Common myeloid progenitor, CD34-positive (primary cell): ENCODE results near the gene NUDT2.
"Not testable (repeated sequence)": the region's sequence is repeated elsewhere in the genome, so short reads cannot be mapped to it uniquely, and the experiment has no call there.

Experiments used
- CTCF ChIA-PET: fragments of 350-600 bp; sonication (Branson Sonifier 250); formaldehyde crosslinking; loops from one replicate; lab custom pipeline; 2021; ENCODE audit warnings: antibody characterized with exemption; lab: Charles Lee
- POLR2A ChIA-PET: fragments of 350-600 bp; sonication (Branson Sonifier 250); formaldehyde crosslinking; loops from one replicate; lab custom pipeline; 2021; ENCODE audit warnings: antibody characterized with exemption; lab: Charles Lee
- DNase-seq, 3 donors: peaks; one replicate each; pipeline versions ENCODE4 v3.0.0 to v3.0.0-alpha.2; 2013
- H3K27ac ChIP-seq, 2 experiments: 1 replicate in 1 of 2; 2 replicates in 1 of 2; pipeline ENCODE4 v1.7.0; 2013; ENCODE audit warnings: inconsistent platforms in 2 of 2, low read length in 2 of 2, mild to moderate bottlenecking in 2 of 2, low read depth in 1 of 2, moderate library complexity in 1 of 2; ENCODE audit not compliant: severe bottlenecking in 2 of 2, insufficient read depth in 1 of 2, poor library complexity in 1 of 2
- H3K27me3 ChIP-seq, 5 experiments: replicated peaks in 2 of 5; 1 replicate in 3 of 5; 2 replicates in 2 of 5; pipeline versions ENCODE4 v1.6.1 to v1.7.0; 2013; ENCODE audit warnings: low read length in 4 of 5, mild to moderate bottlenecking in 2 of 5, moderate library complexity in 2 of 5, inconsistent platforms in 1 of 5; ENCODE audit not compliant: insufficient read depth in 5 of 5, control insufficient read depth in 4 of 5
- H3K36me3 ChIP-seq, 4 experiments: 1 replicate in 2 of 4; 2 replicates in 2 of 4; pipeline versions ENCODE4 v1.6.1 to v1.7.0; 2013; ENCODE audit warnings: low read length in 3 of 4, control low read depth in 1 of 4, mild to moderate bottlenecking in 1 of 4; ENCODE audit not compliant: control insufficient read depth in 4 of 4, insufficient read depth in 4 of 4
- H3K4me1 ChIP-seq, 4 experiments: 1 replicate in 3 of 4; 2 replicates in 1 of 4; pipeline versions ENCODE4 v1.6.1 to v1.7.1; 2013; ENCODE audit warnings: low read length in 3 of 4, mild to moderate bottlenecking in 3 of 4, control low read depth in 1 of 4, inconsistent platforms in 1 of 4, moderate library complexity in 1 of 4; ENCODE audit not compliant: control insufficient read depth in 4 of 4, insufficient read depth in 4 of 4; ENCODE audit errors: control extremely low read depth in 1 of 4
- H3K4me3 ChIP-seq, 7 experiments: 1 replicate in 4 of 7; 2 replicates in 3 of 7; pipeline versions ENCODE4 v1.5.1 to v1.7.0; 2013; ENCODE audit warnings: mild to moderate bottlenecking in 7 of 7, low read length in 6 of 7, moderate library complexity in 6 of 7, inconsistent platforms in 2 of 7, low read depth in 2 of 7, control low read depth in 1 of 7; ENCODE audit not compliant: insufficient read depth in 4 of 7, control insufficient read depth in 1 of 7; ENCODE audit errors: extremely low read depth in 1 of 7
- H3K9me3 ChIP-seq, 5 experiments: 1 replicate in 4 of 5; 2 replicates in 1 of 5; pipeline versions ENCODE4 v1.6.1 to v1.7.1; 2013; ENCODE audit warnings: low read length in 4 of 5, mild to moderate bottlenecking in 2 of 5, inconsistent platforms in 1 of 5, low read depth in 1 of 5, moderate library complexity in 1 of 5; ENCODE audit not compliant: control insufficient read depth in 4 of 5, insufficient read depth in 2 of 5; ENCODE audit errors: control extremely low read depth in 1 of 5
- WGBS: methylation state at CpG from one replicate; pipeline ENCODE4 v1.1.5; 2013; ENCODE audit not compliant: insufficient coverage; 5-methylcytosine and 5-hydroxymethylcytosine counted together

The NUDT2 gene

DNA sequence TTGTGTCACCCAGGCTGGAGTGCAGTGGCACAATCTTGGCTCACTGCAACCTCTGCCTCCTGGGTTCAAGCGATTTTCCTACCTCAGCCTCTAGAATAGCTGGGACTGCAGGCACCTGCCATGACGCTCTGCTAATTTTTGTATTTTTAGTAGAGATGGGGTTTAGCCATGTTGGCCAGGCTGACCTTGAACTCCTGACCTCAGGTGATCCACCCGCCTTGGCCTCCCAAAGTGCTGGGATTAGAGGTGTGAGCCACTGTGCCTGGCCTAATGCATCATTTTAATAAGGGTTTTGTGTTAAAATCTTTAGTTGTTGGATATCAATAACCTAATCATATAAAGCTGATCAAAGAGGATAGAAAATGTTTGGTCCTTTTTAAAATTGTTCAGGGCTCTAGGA lies 21.1 kb upstream of the NUDT2 start:
- DNase-seq, POLR2A ChIA-PET, H3K4me3 ChIP-seq, H3K27ac ChIP-seq, CTCF ChIA-PET, H3K27me3 ChIP-seq, H3K36me3 ChIP-seq, H3K4me1 ChIP-seq, H3K9me3 ChIP-seq: not testable (repeated sequence)
- 100% methylated on average over 2 of the region's 3 CpGs for WGBS

DNA sequence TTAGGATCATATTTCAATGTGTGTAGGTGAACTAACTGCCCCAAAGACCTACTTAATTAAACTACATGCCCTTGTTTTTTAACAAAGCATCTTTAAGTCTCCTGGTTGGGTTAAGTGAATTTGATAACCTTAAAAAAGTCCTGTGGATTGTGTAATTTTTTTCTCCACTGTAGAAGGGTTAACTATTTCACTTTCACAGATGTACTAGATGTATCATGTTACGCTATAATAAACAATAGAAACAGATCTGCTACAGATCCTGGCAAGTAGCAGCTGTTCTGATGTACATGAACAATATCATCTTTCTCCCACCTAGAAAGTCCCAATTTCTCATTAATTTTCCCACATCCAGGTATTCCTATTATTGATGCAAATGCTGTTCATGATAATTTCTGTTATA lies 19.2 kb upstream of the NUDT2 start:
- no peaks in the 10 kb centered on the region for H3K27me3 ChIP-seq
- H3K4me3 ChIP-seq: no peak overlapping the region
- WGBS: 100% methylated on average over 1 of the region's 1 CpG
- H3K36me3 ChIP-seq: peaks cover 0 to 3% (median 0%) of the 10 kb centered on the region in 4 experiments
- ChIA-PET CTCF (no interaction called here), POLR2A (no interaction called here)
- H3K4me1 ChIP-seq: no peaks in the 10 kb centered on the region
- DNase-seq: no peak
- H3K27ac ChIP-seq: no peak overlapping the region
- H3K9me3 ChIP-seq: no peaks in the 10 kb centered on the region

DNA sequence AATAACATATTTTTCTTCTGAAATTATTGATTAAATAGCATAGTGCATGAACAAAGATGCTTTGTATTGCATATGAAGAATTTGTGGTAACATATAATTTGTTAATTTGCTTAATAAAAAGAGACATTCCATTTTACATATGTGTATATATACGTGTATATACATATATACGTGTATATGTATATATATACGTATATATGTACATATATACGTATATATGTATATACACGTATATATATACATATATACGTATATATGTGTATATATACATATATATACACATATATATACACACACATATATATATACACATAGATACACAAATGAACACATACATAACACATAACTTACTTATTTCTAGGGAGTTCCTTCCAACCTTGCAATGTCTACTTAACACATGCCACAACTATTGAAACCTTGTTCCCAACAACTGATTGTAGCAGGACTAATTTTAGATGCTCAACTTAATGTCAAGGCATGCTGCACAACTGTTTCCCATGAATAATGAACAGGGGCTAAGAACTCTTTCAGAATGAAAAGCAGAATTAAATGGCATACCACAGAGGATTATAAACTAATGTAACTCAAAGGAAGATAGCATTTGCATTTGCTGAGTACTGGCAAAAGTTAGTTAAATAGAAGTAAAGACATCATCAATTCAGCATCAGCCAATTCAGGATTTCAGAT lies 17.7 kb upstream of the NUDT2 start:
- H3K4me3 ChIP-seq: no peak overlapping the region
- H3K9me3 ChIP-seq: no peaks in the 10 kb centered on the region
- DNase-seq: no peak
- no peaks in the 10 kb centered on the region for H3K27me3 ChIP-seq
- H3K4me1 ChIP-seq: no peaks in the 10 kb centered on the region
- no CpG with 5 or more reads among the region's 6 CpGs for WGBS
- H3K36me3 ChIP-seq: peaks cover 0 to 3% (median 0%) of the 10 kb centered on the region in 4 experiments
- H3K27ac ChIP-seq: no peak overlapping the region
- ChIA-PET CTCF (no interaction called here), POLR2A (no interaction called here)

DNA sequence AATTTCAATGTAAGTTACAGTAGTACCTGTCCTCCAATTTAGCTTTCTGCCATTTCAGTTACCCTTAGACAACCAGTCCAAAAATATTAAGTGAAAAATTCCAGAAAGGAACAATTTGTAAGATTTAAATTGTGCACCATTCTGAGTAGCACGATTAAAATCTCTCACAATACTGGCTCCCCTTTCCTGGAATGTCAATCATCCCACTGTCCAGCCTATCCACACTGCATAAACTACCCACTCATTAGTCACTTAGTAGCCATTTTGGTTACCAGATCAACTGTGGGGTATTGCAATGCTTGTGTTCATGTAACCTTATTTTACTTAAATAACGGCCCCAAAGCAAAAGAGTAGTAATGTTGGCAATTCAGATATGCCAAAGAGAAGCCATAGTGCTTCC lies 11.9 kb upstream of the NUDT2 start:
- Histone ChIP-seq H3K27ac (no peak overlapping the region), H3K4me3 (no peak overlapping the region), H3K36me3 (peaks cover 0 to 13% (median 2%) of the 10 kb centered on the region in 4 experiments), H3K9me3 (no peaks in the 10 kb centered on the region), H3K4me1 (no peaks in the 10 kb centered on the region), H3K27me3 (no peaks in the 10 kb centered on the region)
- ChIA-PET CTCF (interaction anchor here (1.5 kb wide), 1 partner anchor 53 kb away, joined by 4 read pairs; no protein-coding TSS in a partner anchor), POLR2A (no interaction called here)
- WGBS: 100% methylated on average over 1 of the region's 2 CpGs
- no peak for DNase-seq

DNA sequence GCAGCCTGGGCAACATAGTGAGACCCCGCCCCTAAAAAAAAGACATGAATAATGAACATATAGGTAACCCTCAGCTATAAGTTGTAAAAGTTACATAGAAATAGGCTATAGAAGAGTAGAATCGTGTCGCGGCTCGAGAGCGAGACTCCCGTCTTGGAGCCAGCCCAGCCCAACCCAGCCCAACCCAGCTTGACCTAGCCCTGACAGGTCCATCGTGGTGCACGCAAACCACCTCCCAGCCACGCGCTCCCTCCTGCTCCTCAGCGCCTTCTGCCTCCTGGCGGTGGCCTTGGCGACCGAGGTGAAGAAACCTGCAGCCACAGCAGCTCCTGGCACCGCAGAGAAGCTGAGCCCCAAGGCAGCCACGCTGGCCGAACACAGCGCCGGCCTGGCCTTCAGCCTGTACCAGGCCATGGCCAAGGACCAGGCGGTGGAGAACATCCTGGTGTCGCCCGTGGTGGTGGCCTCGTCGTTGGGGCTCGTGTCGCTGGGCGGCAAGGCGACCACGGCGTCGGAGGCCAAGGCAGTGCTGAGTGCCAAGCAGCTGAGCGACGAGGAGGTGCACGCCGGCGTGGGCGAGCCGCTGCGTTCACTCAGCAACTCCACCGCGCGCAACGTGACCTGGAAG lies 11.1 kb upstream of the NUDT2 start:
- no peak overlapping the region for H3K4me3 ChIP-seq
- H3K4me1 ChIP-seq: no peaks in the 10 kb centered on the region
- ChIA-PET CTCF (interaction anchor here (0.7 to 2.1 kb wide), 3 partner anchors 14 to 62 kb away, joined by 3 to 6 read pairs (median 4); no protein-coding TSS in a partner anchor), POLR2A (no interaction called here)
- H3K27ac ChIP-seq: no peak overlapping the region
- WGBS: 96% methylated on average over 38 of the region's 44 CpGs
- H3K9me3 ChIP-seq: no peaks in the 10 kb centered on the region
- H3K27me3 ChIP-seq: no peaks in the 10 kb centered on the region
- peaks cover 0 to 13% (median 2%) of the 10 kb centered on the region in 4 experiments for H3K36me3 ChIP-seq
- no peak for DNase-seq

DNA sequence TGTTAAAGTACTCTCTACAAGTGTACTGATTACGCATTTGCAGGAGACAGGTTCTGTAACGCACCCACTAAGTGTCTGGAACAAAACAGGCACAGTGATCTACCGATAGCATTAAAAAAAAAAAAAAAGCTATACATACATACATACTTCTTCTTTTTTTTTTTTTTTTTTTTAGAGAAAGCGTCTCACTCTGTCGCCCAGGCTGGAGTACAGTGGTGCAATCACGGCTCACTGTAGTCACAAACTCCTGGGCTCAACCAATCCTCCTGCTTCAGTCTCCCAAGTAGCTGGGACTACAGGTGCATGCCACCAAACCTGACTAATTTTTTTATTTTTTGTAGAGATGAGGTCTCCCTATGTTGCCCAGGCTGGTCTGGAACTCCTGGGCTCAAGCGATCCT lies 7.9 kb upstream of the NUDT2 start:
- H3K4me3 ChIP-seq: no peak overlapping the region
- no peak for DNase-seq
- no CpG with 5 or more reads among the region's 7 CpGs for WGBS
- no peaks in the 10 kb centered on the region for H3K27me3 ChIP-seq
- CTCF ChIA-PET: no interaction called here
- H3K4me1 ChIP-seq: no peaks in the 10 kb centered on the region
- H3K27ac ChIP-seq: no peak overlapping the region
- peaks cover 0 to 13% (median 2%) of the 10 kb centered on the region in 4 experiments for H3K36me3 ChIP-seq
- no peaks in the 10 kb centered on the region for H3K9me3 ChIP-seq
- POLR2A ChIA-PET: no interaction called here

DNA sequence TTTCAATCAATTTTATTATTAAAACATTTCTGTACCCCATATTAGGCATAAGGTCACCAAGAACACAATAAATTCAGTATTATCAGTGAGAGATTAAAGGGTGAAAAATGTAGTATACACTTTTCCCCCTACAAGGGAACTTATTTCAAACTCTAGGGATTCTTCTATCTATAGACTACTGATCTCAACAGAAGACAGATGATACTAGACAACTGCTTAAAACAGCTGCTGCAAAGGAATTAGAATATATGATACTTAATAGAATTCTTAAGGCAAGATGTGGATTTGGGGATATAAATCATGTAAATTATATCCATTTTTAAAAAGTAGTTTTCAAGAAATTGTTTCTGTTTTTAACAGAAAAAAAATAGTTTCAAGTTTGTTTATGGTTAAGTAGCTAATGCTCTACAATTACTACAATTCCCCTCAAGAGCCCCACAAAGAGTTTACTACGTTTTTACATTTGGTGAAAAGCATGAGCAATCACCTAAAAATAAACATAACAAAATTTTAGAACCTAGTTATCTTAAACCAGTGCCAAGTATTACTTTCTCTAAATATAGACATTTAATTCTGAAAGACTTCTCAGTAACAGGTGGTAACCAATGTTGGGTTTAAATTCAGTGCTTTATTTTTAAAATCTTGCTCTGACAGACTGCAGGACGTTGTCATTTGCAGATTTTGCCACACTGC lies 6.3 kb upstream of the NUDT2 start:
- no peaks in the 10 kb centered on the region for H3K27me3 ChIP-seq
- no peak for DNase-seq
- H3K36me3 ChIP-seq: peaks cover 0 to 13% (median 2%) of the 10 kb centered on the region in 4 experiments
- no peak overlapping the region for H3K4me3 ChIP-seq
- H3K9me3 ChIP-seq: no peaks in the 10 kb centered on the region
- POLR2A ChIA-PET: interaction anchor here (0.7 kb wide), 1 partner anchor 646 kb away, joined by 3 read pairs; no protein-coding TSS in a partner anchor
- WGBS: 100% methylated on average over 1 of the region's 2 CpGs
- no peak overlapping the region for H3K27ac ChIP-seq
- CTCF ChIA-PET: no interaction called here
- peaks cover 0 to 10% (median 4%) of the 10 kb centered on the region in 4 experiments for H3K4me1 ChIP-seq
